Activated gamma-delta T cell (primary cell): Measurements from ENCODE around the gene GBGT1.

Experiments used
- DNase-seq: peaks from one replicate; lab custom pipeline; 2025; lab: John Stamatoyannopoulos, UW

GBGT1 gene

DNA sequence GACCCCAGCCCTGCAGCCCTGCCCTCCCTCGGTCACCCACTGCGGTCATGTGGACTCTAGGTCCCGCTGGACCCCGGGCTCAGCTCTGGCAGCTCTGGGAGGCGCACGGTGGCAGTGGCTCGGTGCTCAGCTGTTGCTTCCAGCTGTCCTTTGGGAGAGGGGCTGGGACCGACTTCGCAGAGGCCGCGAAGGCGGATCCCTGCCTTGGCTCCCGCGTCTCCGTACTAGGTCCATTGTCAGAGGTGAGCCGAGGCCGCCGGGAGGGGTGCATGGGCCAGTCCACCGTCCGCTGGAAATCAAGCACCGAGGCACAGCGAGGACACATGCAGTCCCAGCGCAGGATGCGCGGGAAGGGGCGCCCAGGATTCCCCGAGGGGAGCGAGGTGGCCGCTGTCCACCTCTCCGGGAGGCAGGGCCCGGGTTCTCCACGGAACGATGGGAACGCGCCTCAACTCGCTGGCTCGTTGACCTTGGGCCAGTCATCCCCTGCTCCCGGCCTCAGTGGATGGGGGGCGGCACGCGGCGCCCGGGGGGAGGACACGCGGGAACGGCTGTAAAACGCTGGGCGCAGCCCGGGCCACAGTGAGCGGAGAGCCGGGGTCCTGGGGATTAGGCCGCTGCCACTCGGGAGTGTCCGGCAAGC, 732 bp downstream of the GBGT1 start:
- DNase-seq: no peak

DNA sequence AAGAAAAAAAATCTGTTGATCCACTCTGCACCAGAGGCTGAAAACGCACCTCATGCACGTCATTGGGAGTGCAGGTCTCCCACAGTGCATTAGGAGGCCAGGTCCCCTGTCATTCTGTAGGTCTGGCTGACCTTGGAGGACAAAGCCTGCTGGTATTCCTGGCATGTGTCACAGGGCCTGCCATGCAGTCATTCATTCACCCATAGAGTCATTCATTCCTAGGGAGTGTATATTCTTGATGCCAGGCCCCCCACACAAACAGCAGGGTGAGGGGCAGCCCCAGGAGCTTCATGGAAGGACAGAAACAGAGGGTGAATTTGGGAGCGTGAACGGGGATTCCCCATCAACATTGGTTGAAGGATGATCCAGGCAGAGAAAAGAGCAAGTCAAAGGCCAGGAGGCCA, 2.2 kb downstream of the GBGT1 start:
- DNase-seq: no peak

DNA sequence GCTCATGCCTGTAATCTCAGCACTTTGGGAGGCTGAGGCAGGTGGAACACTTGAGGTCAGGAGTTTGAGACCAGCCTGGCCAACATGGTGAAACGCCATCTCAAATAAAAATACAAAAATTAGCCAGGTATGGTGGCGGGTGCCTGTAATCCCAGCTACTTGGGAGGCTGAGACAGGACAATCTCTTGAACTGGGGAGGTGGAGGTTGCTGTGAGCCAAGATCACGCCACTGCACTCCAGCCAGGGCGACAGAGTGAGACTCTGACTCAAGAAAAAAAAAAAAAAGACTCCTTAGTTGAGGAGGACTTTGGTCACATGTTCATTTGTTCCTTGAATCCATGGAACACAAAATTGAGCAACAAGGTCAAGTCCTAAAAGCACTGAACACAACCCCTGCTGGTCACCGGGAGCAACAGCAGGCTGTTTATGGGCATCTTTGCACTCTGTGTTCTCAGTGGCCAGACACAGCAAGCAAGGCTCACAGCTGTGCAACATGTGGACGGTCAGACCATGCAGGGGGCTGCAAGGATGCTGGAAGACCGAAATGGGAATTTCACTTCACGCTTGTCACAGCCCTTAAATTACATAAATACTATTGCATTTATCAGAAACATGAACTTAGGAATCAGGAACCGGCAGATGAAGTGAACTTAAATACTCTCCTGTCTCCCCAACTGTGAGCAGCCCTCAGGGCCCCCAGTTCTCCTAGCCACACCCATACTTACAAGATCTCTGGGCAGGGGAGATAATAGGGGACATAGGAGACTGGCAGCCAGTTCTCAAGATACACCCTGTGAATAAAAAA, 2.8 kb downstream of the GBGT1 start:
- DNase-seq: no peak

DNA sequence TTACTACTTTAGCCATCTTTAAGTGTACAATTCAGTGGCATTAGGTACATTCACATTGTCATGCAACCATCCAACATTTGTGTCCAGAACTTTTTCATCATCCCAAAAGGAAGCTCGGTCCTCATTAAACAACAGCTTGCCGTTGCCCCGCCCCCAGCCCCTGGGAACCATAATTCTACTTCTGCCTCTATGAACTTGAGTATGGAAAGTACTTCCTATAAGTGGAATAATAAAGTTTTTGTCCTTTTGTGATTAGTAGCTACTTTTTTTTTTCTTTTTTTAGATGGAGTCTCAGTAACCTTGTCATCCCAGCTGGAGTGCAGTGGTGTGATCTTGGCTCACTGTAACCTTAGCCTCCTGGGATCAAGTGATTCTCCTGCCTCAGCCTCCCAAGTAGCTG, 5.0 kb downstream of the GBGT1 start:
- DNase-seq: no peak

DNA sequence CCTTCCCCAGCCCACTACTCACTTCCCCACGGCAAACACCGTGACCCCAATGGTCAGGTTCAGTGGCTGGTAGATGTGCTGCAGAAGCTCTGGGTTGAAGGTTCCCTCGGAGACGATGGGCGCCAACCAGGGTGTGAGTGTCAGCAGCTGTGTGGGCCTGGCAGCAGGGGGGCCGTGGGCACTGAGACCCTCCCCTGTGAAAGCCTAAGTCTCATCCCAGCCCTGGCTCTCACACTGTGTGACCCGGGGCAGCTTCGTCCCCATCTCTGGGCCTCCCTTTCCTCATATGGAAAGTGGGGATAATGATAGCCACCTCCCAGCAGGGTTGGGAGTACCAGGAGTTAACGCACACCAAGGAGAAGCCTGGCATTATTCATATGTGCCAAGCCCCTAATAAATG, 8.6 kb downstream of the GBGT1 start:
- DNase-seq: no peak

DNA sequence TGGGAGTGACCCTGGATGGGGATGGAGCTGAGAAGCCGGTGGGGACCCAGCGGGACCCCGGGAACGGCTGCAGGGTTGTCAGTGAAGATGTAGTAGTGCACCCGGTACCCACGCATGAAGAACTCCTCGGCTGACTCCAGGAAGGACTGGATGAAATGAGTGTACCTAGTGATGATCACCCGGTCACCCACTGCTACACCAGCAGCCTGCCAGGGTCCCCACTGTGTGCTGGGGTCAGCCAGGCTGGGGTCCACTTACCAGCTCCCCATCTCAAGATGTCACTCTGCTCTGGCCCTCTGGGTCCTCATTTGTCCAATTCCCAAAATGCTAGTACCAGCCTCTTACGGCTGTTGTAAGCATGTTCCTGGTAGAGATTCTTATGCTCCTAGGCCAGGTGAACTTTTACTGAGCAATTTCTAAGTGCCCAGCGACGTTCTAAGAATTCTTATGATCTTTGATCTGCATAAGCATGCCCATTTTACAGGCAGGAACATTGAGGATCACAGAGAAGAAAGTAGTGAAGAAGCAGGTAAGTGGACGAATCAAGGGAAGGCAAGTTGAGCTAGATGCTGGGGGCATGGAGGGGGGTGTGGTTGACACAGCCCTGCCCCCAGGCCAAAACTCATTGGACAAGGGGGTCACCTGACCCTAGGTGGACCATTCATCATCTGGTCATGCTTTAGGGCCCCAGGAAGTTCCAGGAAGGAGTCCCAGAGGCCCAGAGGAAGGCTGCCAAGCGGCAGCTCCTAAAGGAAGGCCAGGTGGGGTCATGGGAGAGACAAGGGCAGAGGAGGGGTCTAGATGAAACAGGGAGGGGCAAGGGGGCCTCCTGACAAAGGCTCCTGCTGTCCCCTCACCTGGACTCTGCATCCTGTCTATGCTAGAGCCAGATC, 9.4 kb downstream of the GBGT1 start:
- DNase-seq: no peak

DNA sequence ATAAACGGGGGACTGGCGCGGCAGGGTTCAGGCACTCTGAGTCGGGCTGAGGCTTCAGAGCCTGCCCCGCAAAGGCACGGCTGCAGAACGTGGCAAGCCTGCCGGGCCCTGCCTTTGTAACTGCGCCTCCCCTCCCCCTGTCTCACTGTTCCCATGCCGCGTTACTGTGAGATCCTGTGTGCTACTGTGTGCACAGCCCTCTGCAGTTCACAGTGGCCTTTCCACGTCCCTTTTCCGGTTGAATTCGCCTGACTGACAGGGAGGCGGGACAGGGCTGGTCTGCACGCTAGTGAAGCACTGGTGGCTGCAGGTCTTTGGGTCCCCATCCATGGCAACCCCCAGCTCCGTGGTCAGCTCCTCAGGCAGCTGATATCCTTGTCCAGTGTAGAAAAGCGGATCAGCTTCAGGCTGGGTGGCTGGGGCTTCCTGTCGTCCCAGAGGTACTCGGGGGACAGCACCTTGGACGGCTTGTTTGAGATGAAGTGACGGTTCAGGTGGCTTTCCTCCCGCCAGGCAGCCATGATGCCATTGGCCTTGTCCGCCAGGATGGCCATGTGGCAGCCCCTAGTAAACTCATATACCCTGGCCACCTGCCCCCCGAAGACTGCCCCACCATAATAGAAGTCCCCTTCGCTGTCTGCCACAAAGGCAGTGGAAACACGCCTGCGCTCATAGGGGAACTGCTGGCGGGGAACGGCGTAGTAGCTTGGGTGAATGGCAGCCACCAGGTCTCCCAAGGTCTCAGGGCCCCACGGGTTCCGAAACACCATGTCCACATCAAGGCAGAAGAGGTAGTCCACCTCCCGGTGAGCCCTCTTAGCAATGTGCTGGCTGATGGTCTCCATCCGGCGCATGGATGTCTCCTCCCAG, 10.3 kb downstream of the GBGT1 start:
- no peak for DNase-seq

DNA sequence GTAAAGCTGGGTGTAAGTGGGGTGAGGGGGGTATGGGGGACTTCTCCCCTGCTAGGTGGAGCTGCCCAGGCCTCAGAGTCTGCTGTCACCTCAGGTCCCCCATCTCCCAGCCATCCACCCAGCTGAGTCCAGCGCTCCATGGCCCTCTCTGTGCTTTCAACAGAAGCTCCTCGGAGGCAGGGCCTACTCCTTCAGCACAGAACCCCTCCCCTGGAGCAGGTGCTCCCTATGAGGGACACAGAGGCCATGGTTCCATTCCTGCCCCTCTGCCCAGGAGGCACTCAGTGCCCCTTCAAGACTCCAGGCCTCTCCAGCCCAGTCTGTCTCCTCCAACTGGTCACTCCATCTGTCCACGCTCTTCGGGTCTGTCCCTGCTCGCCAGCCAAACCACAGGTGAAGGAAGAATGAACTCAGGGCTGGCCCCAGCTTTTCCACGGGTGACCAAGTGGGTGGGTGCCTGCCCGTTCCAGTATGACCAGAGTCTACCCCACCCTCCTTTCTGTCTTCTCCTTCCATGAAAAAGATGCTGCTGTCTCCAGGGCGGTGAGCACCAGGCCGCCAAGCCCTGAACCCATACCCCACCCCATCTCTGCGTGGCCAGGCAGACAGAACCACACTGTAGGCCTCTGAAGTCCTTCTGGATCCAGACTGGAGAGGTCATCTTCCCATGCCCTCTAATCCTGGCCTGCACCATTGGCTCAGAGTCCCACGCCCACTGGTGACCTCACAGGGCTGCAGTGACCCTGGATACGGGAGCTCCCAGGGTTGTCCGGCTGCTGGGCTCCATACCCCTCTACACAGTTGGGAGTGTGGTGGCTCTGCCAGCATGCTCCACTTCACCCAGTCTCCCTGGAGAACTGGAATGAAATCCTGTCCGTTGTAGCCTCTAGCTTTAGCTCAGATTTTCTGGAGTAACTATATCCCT, 11.9 kb downstream of the GBGT1 start:
- DNase-seq: no peak

DNA sequence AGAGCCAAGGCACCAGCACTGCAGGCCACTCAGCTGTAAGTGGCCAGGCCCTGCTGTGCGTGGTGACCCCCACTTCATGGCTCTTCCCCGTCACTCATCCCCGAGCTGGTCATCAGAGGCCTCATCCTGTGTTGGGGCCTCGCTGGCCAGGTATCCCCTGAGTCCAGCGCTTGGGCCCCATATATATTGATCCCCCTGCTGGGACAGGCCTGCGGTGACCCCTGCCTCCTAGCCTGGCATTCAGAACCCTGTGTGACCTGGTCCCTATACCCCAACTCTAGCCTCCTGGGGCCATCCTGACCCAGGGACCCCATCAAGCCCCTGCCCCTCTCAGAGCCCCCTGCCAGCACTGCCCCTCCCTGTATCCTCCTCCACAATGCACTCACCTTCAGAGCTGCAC, 12.7 kb downstream of the GBGT1 start:
- no peak for DNase-seq

DNA sequence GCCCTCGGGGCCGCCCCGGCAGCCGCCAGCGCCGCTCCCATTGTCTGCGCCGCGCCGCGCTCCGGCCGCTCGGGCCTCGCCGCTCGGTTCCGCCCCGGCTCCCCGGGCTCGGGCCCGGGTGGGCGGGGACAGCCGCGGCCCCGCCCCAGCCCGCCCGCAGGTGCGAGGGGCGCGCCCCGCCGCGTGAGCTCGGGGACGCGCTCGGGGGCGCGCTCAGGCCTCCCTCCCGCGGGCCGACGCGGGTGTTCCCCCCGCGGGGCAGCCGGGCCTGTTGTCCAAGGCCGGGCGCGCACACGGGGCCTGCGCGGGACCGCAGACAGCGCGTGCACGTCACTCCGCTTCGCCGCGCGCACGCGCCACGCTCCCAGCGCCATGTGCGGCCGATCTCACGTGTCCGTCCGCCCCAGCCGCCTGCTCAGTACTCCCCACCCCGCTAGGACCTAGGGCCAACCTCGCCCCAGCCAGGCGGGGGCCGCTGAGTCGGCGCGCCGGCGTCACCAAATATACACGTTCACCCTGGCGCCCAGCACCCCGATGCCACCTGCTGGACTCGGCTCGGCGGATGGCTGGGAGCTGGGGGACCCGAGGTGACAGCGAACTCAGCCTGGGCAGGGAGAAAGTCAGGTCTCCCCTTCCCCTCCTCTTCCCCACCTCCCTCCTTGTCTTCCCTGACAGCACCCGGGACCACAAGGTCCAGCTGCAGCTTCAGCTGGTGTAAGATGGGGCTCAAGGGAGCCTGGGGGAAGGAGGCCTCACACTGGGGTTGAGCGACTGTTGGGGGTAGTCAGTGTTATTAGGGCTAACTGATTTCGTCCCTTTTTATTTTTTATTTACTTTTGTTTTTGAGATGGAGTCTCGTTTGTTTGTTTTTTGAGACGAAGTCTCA, 14.3 kb downstream of the GBGT1 start:
- peak; percentile 74 for DNase-seq

DNA sequence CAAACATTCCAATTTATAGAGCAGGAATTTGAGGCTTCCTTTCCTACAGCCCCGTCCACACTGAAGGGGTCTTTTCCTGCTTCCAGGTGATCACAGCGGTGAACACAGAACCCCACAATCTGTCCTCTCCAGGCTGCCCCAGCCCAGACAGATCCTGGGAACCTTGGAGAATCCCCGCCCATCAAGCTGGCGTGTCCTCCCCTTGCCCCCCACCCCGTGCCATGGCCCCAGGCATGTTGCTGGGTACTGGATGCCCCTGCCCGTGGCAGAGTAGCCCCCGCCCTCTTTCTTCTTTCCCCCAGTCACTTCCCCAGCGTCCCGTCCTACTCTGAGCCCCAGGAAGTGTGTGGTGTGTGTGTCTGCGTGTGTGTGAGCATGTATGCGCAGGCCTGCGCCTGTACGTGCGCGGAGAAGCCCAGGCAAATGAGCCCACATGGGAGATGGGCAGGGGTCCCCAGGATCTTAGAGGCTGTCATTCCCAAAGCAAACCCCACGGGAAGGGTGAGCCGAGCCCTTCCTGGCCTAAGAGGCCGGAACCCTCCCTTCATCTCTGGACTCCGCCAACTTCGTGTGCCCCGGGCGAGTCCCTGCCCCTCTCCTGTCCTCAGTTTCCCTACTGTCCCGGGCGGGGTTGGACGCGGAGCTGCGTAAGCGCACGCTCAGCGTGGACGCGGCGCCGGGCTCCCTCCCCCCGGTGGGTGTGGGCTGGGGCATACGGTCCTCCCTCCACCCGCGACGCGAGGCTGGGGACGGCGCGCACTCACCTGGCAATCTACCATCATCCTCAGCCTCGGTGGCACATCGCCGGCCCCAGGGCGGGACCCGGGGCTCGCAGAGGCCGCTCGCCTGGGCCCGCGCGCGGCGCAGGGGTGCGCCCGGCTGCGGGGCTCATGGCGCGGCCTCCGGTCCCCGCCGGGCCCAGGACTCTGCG, 15.2 kb downstream of the GBGT1 start:
- peak; percentile 43 for DNase-seq

DNA sequence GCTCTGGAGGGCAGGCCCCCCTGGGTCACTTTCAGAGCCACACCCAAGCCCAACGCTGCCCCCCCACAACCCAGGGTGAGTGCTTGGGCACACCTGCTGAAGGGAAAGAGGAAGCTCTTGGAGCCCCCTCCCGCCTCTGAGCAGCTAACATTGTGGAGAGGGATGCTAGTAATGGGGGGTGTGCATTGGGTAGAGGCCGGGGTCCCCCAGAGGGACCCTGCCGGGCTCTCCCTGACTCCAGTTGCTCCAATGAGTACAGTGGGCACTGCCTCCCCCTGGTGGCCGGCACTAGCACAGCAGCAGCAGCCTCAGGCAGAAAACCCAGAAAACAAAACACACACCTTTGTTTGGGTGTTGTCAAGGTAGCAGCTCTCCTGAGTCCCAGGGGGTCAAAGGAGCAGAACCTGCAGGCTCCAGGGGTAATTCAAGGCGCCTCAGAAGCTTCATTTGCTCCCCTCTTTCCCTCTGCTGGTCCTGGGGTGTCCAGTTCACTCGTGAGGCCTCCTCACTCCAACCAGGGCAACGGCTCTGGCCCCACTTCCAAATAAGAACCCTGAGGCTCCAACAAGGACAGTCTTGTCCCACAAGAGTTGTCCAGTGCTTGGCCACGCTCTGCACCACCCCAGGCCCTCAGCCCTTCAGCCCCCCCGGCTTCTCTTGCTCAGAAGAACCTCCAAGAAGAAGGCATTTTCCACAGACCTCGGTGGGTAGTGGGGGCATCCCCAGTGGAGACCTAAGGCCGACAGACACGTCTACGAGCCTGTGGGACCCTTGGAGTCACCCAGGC, 16.1 kb downstream of the GBGT1 start:
- peak; percentile 60 for DNase-seq

DNA sequence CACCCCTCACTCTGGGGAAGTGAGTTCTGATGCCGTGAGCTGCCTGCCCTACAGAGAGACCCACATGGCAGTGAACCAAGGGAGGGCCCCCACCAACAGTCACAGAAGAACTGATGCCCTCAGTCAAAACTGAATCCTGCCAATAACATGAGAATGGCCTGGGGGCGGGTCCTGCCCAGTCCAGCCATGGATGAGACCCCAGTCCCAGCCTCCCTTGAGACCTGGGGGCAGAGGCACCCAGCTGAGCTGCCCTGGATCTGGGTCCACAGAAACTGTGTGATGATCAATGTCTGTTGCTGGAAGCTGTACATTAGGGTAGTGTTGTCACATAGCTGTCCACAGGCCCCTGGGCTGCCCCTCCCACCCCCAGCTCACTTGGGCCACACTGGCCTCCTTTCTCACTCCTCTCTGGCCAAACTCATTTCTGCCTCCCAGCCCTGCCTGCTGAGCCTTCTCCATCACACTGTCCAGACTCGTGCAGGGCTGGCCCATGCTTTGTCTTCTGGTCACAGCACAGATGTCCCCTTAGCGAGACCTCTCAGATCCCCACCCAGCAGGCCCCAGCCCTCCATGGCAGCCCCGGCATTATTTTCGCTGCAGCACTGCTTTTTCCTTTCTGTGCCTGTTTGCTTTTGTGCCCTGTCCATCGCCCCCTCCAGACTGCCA, 16.8 kb downstream of the GBGT1 start:
- no peak for DNase-seq

DNA sequence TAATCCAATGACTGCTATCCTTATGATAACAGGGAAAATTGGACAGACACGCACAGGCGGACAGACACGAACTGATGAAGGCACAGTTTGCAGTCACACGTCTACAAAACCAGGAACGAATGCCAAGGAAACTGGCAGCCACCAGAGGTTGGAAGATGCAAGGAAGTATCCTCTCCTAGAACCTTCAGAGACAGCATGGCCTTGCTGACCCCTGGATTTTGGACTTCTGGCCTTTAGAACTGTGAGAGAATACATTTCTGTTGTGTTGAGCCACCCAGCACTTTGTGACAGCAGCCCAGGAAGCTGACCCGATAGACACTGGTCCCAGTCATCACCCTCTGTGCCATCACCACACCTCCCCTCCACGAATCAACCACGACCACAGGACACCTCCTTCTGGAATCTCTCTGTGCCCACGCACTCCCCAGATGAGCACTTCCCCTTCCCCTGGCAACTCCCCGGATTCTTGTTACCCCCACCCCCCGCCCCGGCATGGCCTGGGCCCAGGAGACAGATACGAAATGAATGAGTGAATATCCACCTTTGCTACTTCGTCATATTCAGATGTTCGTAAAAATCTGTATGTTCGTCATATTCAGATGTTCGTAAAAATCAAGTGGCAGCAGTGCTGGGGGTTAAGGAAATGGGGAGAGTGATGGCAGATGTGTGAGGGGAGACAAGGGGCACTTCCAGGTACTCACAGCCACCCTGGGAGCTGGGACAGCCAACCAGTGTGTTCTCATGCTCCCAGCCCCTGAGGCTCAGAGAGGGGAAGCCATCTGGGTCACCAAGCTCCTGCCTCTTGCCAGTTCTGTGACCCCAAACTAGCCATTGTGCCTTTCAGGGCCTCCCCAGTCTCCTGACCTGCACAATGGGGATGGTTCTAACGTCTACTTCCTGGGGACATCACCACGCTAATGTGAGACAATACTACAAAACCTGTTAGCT, 18.5 kb downstream of the GBGT1 start:
- DNase-seq: no peak

DNA sequence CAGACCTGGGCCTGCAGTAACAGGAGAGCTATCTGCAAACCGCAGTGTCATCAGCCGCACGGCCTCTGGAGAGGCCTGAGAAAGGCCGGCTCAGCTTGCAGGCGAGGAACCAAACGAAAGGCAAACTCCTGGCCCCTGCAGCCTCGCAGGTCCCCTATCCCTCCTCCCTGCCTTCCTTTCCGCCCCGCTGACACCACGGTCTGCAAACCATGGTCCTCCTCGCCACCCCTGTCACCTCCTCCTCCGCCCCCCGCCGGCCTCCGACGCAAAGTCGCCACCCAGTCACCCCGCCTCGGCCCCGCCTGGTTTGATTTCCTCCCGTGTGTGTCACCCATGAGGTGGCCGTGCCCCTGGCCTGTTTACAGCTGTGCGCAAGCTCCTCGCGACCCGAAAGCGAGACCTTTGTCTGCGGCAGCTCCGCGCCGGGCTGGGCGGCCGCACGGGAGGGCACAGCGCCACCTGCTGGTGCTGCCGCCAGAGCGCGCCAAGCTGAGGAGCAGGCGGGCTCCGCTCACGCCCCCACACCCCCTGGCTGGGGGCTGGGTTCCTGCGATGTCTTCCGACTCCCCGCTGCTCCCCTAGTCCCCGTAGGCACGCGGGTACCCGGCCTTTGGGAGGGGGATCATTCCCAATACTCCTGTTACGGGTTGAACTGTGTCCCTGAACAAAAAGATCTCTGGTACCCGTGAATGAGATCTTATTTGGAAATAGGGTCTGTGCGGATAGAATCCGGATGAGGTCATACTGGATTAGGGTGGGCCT, 19.4 kb downstream of the GBGT1 start:
- DNase-seq: peak; percentile 93
